Measurements from ENCODE around the gene CFAP68.

- TF ChIP-seq, protein P1, sequence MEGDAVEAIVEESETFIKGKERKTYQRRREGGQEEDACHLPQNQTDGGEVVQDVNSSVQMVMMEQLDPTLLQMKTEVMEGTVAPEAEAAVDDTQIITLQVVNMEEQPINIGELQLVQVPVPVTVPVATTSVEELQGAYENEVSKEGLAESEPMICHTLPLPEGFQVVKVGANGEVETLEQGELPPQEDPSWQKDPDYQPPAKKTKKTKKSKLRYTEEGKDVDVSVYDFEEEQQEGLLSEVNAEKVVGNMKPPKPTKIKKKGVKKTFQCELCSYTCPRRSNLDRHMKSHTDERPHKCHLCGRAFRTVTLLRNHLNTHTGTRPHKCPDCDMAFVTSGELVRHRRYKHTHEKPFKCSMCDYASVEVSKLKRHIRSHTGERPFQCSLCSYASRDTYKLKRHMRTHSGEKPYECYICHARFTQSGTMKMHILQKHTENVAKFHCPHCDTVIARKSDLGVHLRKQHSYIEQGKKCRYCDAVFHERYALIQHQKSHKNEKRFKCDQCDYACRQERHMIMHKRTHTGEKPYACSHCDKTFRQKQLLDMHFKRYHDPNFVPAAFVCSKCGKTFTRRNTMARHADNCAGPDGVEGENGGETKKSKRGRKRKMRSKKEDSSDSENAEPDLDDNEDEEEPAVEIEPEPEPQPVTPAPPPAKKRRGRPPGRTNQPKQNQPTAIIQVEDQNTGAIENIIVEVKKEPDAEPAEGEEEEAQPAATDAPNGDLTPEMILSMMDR (IDR thresholded peaks at IDR 0.05), result no peak
- no peak for TF ChIP-seq POLR2A (IDR thresholded peaks at IDR 0.05)
These were observed 924 bp upstream of the CFAP68 start for GRCh38 chr11:111878385-111878848.
